NCI-H2196 treated with DMSO at 0.1 percent for 48 hours (cell line): ENCODE data around the gene FAT3.

Source experiments
- DNase-seq: peaks from one replicate; lab custom pipeline; 2025; ENCODE audit not compliant: unreplicated experiment; lab: John Stamatoyannopoulos, UW

Gene FAT3

DNA sequence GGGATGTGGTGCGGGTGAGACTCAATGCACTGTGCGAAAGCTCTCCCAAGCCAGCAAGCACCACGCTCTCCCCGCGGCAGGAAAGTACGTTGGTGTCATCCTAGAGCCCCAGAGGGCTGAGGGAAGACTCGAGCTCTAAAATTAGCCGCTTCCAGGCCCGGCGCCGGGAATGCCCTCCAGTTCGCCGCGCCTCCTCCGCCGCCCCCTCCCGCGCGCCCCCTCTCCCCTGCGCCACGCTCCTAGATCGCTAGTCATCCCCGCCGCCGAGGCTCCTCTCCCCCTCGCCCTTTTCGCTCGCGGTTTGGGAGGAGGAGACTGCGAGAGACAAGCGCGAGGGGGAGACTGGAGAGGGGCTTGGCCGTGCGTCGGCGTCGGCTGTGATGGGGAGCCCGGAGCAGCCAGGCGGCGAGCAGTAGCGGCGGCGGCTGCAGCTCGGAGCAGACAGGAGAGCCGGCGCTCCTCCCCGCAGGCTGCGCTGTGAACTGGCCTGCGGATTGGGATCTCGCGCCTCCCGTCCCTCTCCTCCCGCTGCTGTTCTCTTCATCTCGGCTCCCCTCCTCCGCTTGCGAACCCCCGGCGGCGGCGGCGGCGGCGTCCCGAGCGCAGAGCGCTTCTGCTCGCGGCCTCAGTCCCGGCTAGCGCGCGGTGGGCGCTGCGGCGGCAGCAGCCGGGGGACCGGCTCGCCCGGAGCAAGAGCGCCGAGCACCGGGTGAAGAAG lies at the start of gene FAT3:
FAT3 (plus strand) TSS at position 412 of the 718 bp plus-strand sequence. CDS start 127,295 bp downstream, outside the sequence.
- DNase-seq = no peak

DNA sequence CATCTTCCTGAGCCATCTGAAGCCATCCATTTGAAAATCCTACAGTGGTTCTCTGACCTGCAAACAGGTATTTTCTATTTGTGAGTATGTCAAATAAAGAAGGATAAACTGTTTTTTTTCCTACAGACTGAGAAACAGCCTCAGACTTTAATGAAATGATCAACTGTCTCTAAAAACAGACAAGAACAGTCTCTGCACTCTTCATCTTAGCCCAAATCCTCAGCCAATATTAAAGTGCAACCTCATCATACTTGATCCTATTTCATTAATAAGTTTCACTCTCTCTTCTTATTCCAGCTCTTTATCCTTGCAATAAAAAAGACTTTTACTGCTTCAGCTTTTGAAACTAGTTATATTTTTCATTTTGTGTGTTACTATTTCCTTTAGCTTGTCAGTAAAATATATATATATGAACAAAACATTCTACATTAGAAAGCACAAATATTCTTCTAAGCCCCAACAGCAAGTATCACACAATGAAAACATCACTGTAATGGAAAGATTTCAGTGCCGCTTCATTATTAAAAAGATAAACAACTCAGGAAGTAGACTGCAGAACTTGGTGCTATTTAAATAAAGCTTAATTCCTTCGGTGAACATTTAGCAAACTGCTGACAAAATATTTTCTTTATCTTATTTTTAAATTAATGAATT lies 45.5 kb upstream of the FAT3 start:
- no peak for DNase-seq

DNA sequence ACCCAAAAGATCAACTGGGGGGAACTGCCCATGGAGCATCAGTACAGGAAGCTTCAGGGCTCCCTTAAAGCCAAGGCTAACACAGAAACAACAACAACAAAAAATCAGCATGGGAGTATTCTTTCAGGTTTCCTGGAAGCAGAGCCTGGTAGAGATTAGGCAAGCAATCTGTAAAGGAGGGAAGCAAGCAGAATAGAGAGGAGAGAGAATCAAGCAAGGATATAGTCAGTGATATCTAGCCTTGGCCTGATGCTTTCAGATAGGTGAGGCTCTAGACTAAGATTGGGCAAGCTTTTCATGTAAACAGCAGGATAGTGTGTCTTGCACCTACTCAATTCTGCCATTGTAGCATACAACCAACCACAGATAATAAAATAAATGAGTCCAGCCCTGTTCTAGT lies 44.4 kb upstream of the FAT3 start:
- DNase-seq = no peak

DNA sequence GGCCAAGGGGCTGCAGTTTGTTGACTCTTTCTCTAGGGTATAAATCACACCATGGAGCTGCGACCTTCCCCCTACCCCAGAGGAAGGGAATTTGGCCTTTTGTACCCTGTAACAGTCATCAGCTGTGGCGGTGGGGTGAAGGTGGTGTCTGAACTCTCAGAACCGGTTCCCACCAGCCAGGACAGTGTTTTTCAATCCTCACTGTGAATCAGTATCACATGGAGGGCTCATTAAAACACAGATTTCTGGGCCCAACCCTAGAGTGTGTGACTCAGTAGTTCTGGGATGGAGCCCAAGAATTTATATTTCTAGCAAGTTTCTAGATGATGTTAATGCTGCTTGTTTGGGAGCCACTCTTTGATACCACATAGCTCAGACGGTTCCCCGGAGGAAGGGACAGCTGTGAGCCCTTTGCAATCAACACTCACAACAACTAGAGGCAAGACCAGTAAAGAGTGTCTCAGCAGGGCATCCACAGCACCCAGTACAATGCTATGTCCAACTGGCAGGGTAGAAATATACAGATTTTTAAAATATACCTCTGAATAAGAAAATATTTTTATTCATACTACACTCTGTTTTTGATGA lies 43.9 kb upstream of the FAT3 start:
- no peak for DNase-seq

DNA sequence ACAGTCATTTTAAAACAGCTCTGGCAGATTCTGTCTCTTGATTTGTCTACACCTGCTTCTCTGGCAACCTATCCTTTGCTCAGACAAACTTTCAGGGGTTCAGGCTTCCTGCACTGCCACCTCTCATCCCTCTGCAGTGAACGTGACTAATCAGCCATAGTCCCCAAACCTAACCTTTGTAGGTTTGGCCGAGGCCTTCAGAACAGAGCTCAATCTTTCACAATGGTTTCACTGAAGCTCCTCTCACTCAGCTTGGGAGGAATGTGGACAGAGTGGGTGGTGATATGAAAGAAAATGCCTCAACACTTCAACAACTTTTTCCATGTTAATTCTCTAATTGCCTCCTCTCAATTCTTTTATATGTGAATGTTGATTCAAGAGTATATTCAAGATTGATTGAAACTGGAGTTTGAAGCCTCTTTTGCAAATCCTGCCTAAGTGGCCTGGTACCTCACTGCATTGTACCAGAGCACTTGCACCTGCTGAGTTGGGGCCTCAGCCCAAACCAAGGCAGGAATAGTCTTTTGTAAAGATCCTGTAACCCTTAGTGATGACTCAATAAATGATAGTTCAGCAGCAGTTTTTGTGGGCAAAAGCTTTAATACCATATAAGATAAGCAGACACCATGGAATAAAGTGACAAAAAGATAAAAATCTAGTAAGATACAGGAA lies 33.9 kb upstream of the FAT3 start:
- no peak for DNase-seq

DNA sequence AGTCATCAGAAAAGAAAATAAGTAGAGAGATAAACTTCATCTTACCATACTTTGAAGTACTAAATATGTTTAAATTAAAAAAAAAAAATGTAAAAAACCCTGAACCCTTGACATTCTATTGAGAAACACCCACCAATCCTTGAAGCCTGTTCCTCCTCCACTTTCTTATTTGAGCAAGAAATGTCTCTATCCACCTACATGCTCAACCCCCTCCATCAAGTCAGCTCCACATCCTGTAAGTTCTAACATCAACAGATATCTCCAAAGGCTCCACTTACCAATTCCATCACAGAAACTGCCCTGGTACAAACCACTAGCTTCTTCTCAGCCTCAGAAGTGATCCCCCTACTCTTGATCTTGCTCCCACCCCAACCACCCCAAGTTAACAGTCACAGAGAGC lies 32.5 kb upstream of the FAT3 start:
- no peak for DNase-seq

DNA sequence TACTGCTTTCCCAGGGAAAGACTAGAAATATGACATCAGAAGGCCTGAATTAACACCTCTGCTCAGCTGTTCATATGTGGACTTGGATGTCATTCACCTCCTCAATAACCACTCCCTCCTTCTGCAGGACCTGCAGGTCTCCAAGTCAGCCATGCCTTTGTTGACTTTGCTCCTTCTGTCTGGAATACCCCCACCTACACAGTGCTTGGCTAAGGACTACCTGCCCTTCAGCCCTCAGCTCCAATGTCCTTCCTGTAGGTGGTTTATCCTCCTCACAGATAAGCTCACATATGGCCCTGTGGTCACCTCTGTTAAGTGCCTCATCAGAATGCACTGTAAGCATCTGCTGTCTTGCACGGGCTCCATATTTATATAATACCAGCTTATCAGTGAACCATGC lies 26.4 kb upstream of the FAT3 start:
- no peak for DNase-seq

DNA sequence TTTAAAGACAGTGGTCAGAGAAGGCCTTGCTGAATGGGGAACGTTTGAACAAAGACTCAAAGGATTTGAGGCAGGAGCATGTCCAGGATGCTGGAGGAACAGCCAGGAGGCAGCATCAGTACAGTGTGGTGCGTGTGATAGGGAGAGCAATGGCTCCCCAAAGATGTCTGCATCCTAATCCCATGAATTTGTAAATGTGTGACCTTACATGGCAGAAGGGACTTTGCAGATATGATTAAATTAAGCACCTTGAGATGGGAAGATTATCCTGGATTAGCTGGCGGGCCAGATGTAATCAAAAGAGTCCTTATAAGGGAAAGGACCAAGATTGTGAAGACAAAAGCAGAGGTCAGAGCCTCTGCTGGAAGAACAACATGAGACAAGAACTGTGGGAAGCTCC lies 24.6 kb upstream of the FAT3 start:
- no peak for DNase-seq

DNA sequence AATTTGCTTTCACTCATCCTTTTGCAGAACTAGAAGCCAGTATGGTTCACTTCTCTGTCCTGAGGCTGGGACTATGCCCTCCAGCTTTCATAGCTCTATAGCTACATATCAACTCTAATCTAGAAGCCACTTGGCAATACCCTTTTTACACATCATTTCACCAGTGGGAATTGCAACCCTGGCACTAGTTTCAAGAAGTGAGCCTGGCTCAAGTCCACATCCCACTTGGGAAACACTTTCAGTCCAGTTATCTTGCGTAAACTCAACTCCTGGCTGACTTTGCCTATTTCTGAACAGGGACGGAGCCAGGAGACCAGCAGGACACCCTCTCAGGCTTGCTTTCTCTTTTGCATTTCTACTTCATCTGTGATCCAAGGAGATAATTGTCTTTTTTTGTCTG lies 19.9 kb upstream of the FAT3 start:
- DNase-seq = no peak

DNA sequence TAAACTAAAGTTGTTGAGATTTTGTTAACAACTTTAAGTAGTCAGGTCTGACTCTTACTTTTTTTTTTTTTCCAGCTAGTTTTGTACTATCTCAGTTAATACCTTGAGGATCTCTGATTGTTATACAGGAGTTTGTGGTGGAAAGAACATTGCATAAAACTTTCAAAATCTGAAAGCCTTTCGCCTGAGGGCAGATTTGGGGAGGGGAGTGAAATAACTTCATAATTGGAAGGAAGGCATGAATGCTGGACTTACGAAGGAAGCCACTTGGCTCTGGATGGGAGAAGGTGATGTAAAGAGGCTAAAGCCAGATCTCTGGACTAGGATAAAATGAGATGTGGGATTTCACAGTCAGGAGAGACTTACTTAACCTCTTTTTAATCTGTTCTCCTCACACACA lies 18.2 kb upstream of the FAT3 start:
- DNase-seq = no peak

DNA sequence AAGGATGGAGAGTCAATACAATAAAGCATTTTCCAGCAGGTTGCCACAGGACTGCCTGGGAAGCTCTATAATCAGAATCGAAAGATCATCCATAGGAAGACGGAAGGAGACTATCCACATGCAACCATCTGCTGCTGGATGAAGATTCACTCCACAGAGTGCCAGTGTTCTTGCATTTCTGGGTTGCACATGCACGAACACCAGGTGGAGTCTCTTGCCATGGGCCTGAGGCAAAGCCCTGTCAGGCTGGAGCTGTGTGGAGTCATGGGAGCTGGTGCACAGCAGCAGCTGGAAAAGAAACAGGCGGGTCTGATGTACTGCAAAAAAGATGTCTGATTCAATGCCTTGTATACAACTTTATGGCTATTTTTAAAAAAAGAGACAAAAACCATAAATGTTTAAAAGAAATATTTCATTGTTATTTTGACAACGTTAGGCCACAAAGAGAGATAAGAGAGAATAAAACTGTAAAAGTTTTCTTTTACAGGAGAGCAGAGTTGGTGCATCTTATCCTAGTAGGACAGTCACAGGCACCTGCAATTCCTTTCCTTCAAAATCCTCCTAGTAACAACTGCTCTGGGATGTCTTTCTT lies 12.9 kb upstream of the FAT3 start:
- DNase-seq = no peak

DNA sequence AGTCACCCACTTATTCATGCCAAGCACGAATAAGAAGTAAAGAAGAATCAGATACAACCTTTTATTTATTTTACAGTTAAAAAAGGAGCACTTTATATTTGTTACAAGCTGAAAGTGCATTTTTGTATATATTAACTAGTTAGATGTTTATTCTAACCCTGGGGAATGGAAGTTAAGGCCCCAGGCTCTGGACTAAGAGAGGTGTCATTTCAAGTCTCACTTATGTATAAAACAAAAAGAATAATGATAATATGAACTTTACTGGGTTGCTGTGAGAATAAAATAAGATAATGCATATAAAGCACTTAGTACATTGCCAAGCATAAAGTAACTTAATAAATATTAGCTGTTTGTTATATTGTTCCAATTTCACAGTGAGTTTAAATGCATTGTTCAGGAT lies 12.1 kb upstream of the FAT3 start:
- DNase-seq = no peak

DNA sequence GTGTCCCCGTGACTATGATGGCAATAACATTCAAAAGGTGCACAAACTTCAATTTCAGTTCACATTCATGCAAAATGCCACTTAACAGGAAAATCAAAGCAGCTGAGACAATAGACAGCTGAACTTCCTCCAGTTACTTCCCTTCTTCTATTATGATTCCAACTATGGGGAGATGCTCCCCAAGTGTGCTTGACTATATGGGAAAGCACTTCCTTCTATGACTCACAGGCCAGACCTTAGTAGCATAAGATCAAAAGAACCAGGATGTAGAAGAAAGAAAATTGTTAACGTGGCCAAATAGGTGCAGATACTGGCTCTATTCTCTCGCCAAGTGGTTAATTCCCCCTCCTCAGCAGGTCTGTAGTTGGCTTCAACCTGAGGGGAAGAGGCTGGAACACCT lies 7.8 kb upstream of the FAT3 start:
- DNase-seq = no peak

DNA sequence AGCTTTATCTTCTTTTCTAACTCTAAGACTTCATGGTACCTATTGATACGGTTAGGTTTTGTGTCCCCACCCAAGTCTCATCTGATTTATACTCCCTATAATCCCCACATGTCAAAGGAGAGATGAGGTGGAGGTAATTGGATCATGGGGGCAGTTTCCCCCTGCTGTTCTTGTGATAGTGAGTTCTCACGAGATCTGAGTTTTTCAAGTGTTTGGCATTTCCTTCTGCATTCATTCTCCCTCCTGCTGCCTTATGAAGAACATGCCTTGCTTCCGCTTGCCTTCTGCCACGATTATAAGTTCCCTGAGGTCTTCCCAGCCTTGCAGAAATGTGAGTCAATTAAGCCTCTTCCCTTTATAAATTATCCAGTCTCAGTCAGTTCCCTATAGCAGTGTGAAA lies 5.1 kb upstream of the FAT3 start:
- no peak for DNase-seq

DNA sequence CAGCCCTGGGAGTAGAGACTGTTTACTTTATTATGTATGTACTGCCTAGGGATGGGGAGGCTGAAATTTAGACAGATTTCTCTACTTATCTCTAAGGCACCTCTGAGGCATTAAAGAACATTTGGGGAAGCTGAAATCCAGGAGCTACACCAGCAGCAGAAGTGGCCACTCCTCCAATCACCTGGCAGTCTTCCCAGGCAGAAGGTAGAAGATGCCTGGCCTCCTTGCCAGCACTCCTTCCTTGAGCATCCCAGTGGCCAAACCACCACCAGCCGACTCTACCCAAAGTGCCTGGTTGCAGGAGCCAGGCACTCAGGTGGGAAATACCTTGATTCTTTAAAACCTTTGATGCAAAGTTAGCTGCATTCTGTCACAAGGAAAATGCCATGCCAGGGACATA lies 1.9 kb upstream of the FAT3 start:
- no peak for DNase-seq

DNA sequence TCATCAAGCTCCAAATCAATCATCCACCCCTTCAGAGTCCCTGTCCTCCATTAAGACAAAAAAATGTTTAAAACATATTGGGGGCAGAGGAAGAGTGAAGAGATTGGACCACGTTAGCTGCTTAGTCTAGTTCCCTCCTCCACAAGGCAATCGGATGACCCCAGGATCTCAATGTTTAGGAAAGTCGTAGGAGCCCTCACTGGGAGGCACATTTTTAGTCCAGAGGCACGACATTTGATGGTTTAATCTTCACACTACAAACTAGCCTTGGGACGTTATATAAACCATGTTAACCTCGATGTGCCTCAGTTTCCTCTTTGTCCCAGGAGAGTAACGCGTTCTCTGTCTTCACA lies 588 bp upstream of the FAT3 start:
- DNase-seq = no peak

DNA sequence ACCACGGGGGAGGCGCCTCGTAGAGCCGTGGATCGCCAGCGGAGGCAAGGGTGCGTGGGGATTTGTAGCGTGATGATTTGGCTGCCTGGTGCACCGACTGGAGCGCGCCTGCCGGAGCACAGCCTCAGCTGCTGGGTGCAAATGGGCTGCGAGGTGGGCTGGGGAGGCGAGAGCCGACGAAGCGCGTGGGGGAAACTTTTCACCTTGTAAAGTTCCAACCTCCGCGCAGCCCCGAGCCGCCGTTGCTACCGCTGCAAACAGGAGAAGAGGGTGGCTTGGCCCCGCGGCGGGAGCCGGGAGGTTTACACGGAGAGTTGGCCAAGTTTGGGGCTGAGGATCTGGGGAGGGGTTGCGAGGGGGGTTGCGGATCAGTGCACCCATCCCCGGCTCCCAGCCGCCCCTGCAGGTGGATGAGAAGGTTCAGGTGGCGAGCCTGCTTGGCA lies 528 bp downstream of the FAT3 start:
- no peak for DNase-seq

DNA sequence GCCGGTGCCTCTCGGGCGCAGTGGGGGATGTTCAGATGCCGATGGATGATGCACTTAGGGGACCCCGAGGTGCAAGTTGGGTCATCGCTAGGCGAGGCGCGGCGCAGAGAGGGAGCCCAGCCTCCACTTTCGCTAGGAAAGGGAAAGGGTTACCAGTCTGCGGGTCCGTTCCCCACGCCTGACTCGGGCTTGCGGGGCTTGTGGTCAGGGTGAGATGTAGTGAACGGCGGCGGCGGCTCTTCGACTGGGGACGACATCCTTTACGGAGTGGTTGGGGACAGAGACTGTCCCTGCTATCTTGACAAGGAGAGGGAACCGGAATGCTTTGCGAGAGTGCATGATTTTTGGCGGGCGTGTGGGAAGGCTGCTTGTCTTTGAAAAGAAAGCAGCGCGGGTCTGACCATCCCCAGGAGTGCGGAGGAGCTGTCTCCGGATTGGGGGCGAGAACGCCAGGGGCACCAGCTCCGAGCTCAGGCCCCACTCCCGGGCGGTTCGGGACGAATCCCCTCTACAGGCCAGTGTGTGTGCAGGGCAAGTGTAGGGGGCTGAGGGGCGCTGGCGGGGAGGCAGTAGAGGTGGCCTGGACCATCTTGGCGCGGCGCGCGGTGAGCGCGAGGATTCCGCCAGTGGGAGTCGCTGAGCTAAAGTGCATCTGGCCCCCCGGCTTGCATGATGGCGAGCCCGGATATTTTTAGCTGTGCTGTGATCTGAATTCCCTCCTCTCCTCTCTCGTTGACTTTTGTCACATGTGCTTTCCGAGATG lies 1.1 kb downstream of the FAT3 start:
- DNase-seq = peak; percentile 31

DNA sequence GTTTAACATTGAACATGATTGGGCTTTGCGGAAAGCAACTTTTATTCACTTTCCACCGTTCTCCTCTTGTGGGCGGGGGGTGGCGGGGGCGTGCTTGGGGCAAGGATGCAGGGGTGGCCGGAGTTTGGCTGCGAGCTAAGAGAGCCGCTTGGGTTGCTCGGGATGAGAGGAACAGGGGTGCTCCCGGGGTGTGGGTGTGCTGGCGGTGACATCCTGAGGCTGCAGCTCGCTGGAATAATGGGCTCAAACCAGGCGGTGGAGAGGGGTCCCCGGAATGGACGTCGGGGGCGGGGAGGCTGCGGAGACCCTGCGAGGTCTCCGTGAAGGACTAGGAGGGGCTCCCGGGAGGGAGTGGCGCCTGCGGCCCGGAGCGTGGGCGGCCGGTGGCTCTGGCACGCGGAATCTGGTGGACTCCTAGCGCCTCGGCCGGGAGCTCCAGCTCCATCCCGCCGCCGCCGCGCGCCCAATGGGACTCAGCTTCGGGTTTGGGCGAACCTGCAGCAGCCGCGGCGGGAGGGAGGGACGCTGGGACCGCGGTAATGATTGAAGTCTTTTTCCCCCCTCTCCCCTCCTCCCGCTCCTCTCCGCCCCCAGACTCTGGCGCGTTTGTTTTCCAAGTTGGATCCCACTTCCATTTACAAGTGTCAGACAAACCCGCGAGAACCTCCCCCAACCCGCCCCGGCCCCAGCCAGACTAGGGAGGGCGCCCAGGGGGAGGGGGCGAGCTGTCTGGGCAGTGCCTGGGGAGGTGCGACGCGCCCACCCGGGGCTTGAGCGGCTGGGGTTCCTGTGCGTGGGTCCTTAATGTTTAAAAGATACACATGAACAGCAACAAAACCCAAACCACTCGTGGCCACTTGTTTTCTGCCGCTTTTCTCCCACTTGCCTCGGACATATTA lies 2.0 kb downstream of the FAT3 start:
- DNase-seq = no peak

DNA sequence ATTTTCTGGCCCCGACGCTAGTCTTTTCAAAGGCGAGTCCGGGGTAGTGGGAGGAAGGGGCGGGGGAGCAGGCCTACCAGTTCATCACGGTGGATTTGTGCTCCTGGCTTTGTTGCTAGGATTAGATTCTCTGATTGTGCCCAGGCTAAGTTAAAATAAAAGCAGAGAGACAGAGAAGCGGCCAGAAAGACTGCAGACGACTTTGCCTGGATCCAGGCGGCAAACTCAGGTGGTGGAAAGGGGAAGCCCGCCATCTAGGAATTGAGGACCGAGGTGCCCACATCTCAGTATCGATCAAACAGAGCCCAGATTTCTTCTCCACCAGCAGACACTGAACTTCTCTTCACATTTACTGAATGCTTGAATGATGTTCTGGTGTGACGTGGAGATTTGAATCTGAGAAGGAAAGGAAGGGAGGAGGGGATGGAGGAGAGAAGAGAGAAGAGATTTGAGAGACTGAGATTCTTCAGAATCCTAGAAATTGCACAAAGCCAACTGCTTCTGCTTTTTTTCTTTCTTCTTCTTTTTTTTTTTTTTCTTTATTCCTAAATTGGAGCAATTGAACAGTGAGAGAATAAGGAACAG lies 2.7 kb downstream of the FAT3 start:
- DNase-seq = no peak
